ENCODE results near the gene PGRMC1.
"Not testable (repeated sequence)": the region's sequence is repeated elsewhere in the genome, so short reads cannot be mapped to it uniquely, and the experiment has no call there.

PGRMC1 gene

DNA sequence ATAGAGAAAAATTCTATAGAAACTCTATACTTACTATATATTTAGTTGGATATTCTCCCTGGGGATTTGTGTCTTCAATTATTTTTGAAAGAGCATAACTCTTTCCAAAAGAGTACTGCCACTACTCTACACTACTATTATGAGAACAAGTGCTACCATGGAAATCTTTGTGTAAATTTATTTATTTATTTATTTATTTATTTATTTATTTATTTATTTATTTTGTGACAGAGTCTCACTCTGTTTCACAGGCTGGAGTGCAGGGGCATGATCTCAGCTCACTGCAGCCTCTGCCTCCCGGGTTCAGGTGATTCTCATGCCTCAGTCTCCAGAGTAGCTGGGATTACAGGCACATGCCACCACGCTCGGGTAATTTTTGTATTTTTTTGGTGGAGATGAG, 31.0 kb downstream of the PGRMC1 start:
- H3K14ac ChIP-seq (ENCODE audit: low read length); H4K12ac ChIP-seq (ENCODE audit: low read depth, low read length); H2AFZ ChIP-seq (ENCODE audit: insufficient read depth, low read length, poor library complexity); H3K79me2 ChIP-seq (ENCODE audit: control insufficient read depth, insufficient read depth, low read length, poor library complexity); H3K4me3 ChIP-seq (ENCODE audit: low read depth, low read length); H3K9ac ChIP-seq (ENCODE audit: low read length); H2BK120ac ChIP-seq (ENCODE audit: insufficient read depth, low read length, poor library complexity); H3K79me1 ChIP-seq (ENCODE audit: low read length); H2BK12ac ChIP-seq (ENCODE audit: low read length); H3K4me1 ChIP-seq (ENCODE audit: control insufficient read depth in 1 of 2, insufficient read depth in 2 of 2, low read length in 2 of 2); H2BK5ac ChIP-seq (ENCODE audit: low read depth, low read length, poor library complexity); H3K36me3 ChIP-seq (ENCODE audit: control insufficient read depth in 1 of 2, insufficient read depth in 2 of 2, low read length in 2 of 2); DNase-seq; H3K27me3 ChIP-seq (ENCODE audit: insufficient read depth, low read length); H3K18ac ChIP-seq (ENCODE audit: low read length); H2AK5ac ChIP-seq (ENCODE audit: low read length); H3K4me2 ChIP-seq (ENCODE audit: low read length); H3K27ac ChIP-seq (ENCODE audit: low read depth, low read length); H4K91ac ChIP-seq (ENCODE audit: low read depth, low read length); H3K4ac ChIP-seq (ENCODE audit: low read depth, low read length); H3K9me3 ChIP-seq (ENCODE audit: insufficient read depth, low read depth, low read length); H3K23ac ChIP-seq (ENCODE audit: low read length); H4K8ac ChIP-seq (ENCODE audit: low read depth, low read length): not testable (repeated sequence)
- no CpG with 5 or more reads among the region's 3 CpGs for WGBS (ENCODE audit: extremely low coverage, insufficient coverage, insufficient read length)

DNA sequence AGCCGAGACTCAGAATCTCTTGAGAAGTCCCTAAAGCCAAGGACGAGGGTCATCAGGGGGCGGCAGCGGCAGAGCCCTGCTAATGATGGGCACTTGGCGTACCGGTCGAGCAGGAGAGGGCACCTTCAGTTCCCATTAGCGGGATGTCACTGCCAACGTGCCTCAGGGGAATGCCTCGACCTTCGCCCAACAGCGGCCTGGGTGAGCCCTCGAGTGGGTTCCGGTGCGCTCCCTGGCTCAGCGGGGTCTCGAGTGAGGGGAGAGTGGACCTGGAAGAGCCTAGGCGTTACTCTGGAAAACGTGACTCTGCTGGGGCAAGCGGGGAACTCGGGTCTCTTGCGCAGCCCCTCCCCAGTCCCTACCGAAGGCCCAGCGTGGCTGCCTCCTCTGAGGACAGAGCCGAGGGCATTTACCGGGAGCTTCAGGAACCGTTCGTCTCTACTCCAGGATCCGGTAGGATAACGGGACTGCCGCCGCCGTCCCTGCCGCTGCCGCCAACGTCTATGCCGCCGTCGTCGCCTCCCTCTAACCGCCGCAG, 36.9 kb downstream of the PGRMC1 start:
- Histone ChIP-seq H3K27ac (ENCODE audit: low read depth, low read length) (no peak overlapping the region), H3K4me3 (ENCODE audit: low read depth, low read length) (peak overlapping the region; percentile 60), H2AK5ac (ENCODE audit: low read length) (no peak overlapping the region), H3K27me3 (ENCODE audit: insufficient read depth, low read length) (no peaks in the 10 kb centered on the region), H3K23ac (ENCODE audit: low read length) (no peak overlapping the region), H3K4ac (ENCODE audit: low read depth, low read length) (no peak overlapping the region), H3K4me2 (ENCODE audit: low read length) (peak overlapping the region; percentile 58), H2BK120ac (ENCODE audit: insufficient read depth, low read length, poor library complexity) (no peak overlapping the region), H3K14ac (ENCODE audit: low read length) (no peak overlapping the region), H2BK12ac (ENCODE audit: low read length) (no peak overlapping the region), H3K9me3 (ENCODE audit: insufficient read depth, low read depth, low read length) (no peaks in the 10 kb centered on the region), H3K79me1 (ENCODE audit: low read length) (no peaks in the 10 kb centered on the region), H2AFZ (ENCODE audit: insufficient read depth, low read length, poor library complexity) (no peak overlapping the region), H3K9ac (ENCODE audit: low read length) (no peak overlapping the region), H4K8ac (ENCODE audit: low read depth, low read length) (no peak overlapping the region), H3K18ac (ENCODE audit: low read length) (no peak overlapping the region), H3K36me3 (ENCODE audit: control insufficient read depth in 1 of 2, insufficient read depth in 2 of 2, low read length in 2 of 2) (no peaks in the 10 kb centered on the region), H3K4me1 (ENCODE audit: control insufficient read depth in 1 of 2, insufficient read depth in 2 of 2, low read length in 2 of 2) (peaks cover 0 to 10% of the 10 kb centered on the region in 2 experiments), H3K79me2 (ENCODE audit: control insufficient read depth, insufficient read depth, low read length, poor library complexity) (no peaks in the 10 kb centered on the region), H2BK5ac (ENCODE audit: low read depth, low read length, poor library complexity) (no peak overlapping the region), H4K91ac (ENCODE audit: low read depth, low read length) (no peak overlapping the region), H4K12ac (ENCODE audit: low read depth, low read length) (no peak overlapping the region)
- no peak for DNase-seq
- WGBS (ENCODE audit: extremely low coverage, insufficient coverage, insufficient read length), result no CpG with 5 or more reads among the region's 42 CpGs

DNA sequence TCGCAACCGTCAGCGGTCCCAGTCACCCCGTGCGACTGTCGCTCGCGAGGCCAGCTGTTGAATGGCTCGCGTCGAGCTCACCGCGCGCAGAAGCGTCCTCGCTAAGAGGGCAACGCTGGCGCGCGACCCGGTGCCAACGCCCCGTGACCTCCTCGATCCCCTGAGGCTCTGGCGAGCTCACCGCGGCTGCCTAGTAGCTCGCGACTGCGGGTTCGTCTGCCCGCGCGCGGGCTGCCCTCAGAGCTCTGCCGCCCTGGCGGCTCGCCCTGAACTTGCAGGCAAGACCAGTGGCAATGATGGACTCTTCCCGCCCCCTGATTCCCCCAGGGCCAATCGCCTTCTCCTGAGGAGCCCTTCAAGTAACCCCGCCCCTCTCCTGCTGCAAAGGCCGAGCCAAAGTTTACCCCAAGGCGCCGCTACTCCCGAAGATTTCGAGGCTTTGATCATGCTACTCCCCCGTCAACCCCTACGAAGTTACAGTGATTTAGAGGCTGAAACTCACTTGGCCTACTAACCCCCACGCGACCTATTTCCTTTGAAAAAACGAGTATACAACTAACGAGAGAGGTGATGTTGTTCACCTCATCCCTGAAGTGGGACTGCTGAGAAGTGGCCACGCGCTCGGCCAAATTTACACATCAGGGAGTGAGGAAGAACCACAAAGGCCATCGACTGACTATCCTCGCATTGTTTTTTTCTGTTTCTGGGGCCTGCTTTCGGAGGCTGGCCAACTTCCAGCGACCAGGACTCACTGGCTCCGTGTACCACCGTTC, 37.5 kb downstream of the PGRMC1 start:
- Histone ChIP-seq H3K9ac (ENCODE audit: low read length) (no peak overlapping the region), H3K27ac (ENCODE audit: low read depth, low read length) (no peak overlapping the region), H3K9me3 (ENCODE audit: insufficient read depth, low read depth, low read length) (no peaks in the 10 kb centered on the region), H4K91ac (ENCODE audit: low read depth, low read length) (no peak overlapping the region), H3K4me3 (ENCODE audit: low read depth, low read length) (peak overlapping the region; percentile 60), H2AFZ (ENCODE audit: insufficient read depth, low read length, poor library complexity) (peak overlapping the region; percentile 25), H3K79me2 (ENCODE audit: control insufficient read depth, insufficient read depth, low read length, poor library complexity) (no peaks in the 10 kb centered on the region), H3K18ac (ENCODE audit: low read length) (no peak overlapping the region), H3K4me1 (ENCODE audit: control insufficient read depth in 1 of 2, insufficient read depth in 2 of 2, low read length in 2 of 2) (peaks cover 0 to 10% of the 10 kb centered on the region in 2 experiments), H2BK5ac (ENCODE audit: low read depth, low read length, poor library complexity) (no peak overlapping the region), H3K23ac (ENCODE audit: low read length) (no peak overlapping the region), H3K79me1 (ENCODE audit: low read length) (no peaks in the 10 kb centered on the region), H3K27me3 (ENCODE audit: insufficient read depth, low read length) (no peaks in the 10 kb centered on the region), H4K8ac (ENCODE audit: low read depth, low read length) (no peak overlapping the region), H3K4me2 (ENCODE audit: low read length) (peak overlapping the region; percentile 58), H4K12ac (ENCODE audit: low read depth, low read length) (no peak overlapping the region), H3K4ac (ENCODE audit: low read depth, low read length) (no peak overlapping the region), H2BK12ac (ENCODE audit: low read length) (no peak overlapping the region), H3K14ac (ENCODE audit: low read length) (no peak overlapping the region), H3K36me3 (ENCODE audit: control insufficient read depth in 1 of 2, insufficient read depth in 2 of 2, low read length in 2 of 2) (no peaks in the 10 kb centered on the region), H2BK120ac (ENCODE audit: insufficient read depth, low read length, poor library complexity) (no peak overlapping the region), H2AK5ac (ENCODE audit: low read length) (no peak overlapping the region)
- peak; percentile 53 to 64 for DNase-seq
- WGBS (ENCODE audit: extremely low coverage, insufficient coverage, insufficient read length), result no CpG with 5 or more reads among the region's 61 CpGs

DNA sequence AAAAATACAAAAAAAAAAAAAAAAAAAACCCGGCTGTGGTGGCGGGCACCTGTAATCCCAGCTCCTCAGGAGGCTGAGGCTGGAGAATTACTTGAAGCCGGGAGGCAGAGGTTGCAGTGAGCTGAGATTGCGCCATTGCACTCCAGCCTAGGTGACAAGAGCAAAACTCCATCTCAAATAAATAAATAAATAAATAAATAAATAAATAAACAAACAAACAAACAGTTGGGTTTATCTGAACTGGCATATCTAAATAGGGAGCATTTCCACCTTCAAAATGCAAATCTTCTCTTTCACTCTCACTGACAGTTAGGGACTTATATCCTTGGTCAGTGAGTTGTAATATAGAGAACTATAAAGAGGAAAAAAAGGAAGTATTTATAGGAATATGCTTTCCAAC, 46.3 kb downstream of the PGRMC1 start:
- not testable (repeated sequence) for H3K18ac ChIP-seq (ENCODE audit: low read length); H3K14ac ChIP-seq (ENCODE audit: low read length); DNase-seq; H3K79me1 ChIP-seq (ENCODE audit: low read length); H4K8ac ChIP-seq (ENCODE audit: low read depth, low read length); H3K9me3 ChIP-seq (ENCODE audit: insufficient read depth, low read depth, low read length); H2AFZ ChIP-seq (ENCODE audit: insufficient read depth, low read length, poor library complexity); H3K4me3 ChIP-seq (ENCODE audit: low read depth, low read length); H3K4ac ChIP-seq (ENCODE audit: low read depth, low read length); H3K27me3 ChIP-seq (ENCODE audit: insufficient read depth, low read length); H2BK120ac ChIP-seq (ENCODE audit: insufficient read depth, low read length, poor library complexity); H3K79me2 ChIP-seq (ENCODE audit: control insufficient read depth, insufficient read depth, low read length, poor library complexity); H3K23ac ChIP-seq (ENCODE audit: low read length); H2BK12ac ChIP-seq (ENCODE audit: low read length); H3K4me2 ChIP-seq (ENCODE audit: low read length); H3K9ac ChIP-seq (ENCODE audit: low read length); H4K12ac ChIP-seq (ENCODE audit: low read depth, low read length); H3K27ac ChIP-seq (ENCODE audit: low read depth, low read length); H4K91ac ChIP-seq (ENCODE audit: low read depth, low read length); H2AK5ac ChIP-seq (ENCODE audit: low read length); H3K4me1 ChIP-seq (ENCODE audit: control insufficient read depth in 1 of 2, insufficient read depth in 2 of 2, low read length in 2 of 2); H3K36me3 ChIP-seq (ENCODE audit: control insufficient read depth in 1 of 2, insufficient read depth in 2 of 2, low read length in 2 of 2); H2BK5ac ChIP-seq (ENCODE audit: low read depth, low read length, poor library complexity)
- no CpG with 5 or more reads among the region's 4 CpGs for WGBS (ENCODE audit: extremely low coverage, insufficient coverage, insufficient read length)
